Measurements from ENCODE around the gene POLR2H. TPM values are rescaled to one million over a fixed set of nuclear protein-coding genes. Genes with fewer than 3 reads are reported as not detected.

The POLR2H gene
- 150 and 155 TPM in 2 replicates for total RNA-seq

- Mint-ChIP-seq H3K4me3 (ENCODE audit: low read depth) (peak within 1 kb of the TSS; percentile 90), H3K4me1 (ENCODE audit: low read depth) (peaks cover 15% of the 10 kb centered on the region), H3K36me3 (ENCODE audit: low read depth) (peaks cover 25% of the 10 kb centered on the region), H3K27ac (peak within 1 kb of the TSS; percentile 94), H3K27me3 (ENCODE audit: low read depth) (no peaks in the 10 kb centered on the region), H3K9me3 (no peaks in the 10 kb centered on the region)
- DNase-seq (ENCODE audit: low spot score) = peak; percentile 51
- intact Hi-C loops (cut with micrococcal nuclease) = loop anchor here (5.0 kb wide), 1 partner anchor 351 kb away; the partner anchor contains the start of gene MAGEF1
These were observed at the start of gene POLR2H, which contains the start of gene CLCN2 for GRCh38 chr3:184361532-184361931. Gene POLR2H (plus strand): TSS chr3:184361710. CDS start chr3:184363493, 1,783 bp downstream. Gene CLCN2 (minus strand): TSS chr3:184361605. CDS start chr3:184361479, 126 bp downstream.

DNA sequence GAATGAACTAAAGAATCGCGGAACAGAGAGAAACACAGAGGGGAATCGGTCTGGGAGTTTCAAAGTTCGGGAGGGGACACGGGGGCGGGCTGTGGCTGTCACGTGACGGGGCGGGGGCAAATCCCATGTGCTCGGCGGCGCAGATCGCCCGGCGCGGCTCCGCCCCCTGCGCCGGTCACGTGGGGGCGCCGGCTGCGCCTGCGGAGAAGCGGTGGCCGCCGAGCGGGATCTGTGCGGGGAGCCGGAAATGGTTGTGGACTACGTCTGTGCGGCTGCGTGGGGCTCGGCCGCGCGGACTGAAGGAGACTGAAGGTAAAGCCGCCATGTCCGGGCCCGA, 47.2 kb upstream of the POLR2H start, which contains the start of gene EIF4G1:
Gene EIF4G1 (plus strand): TSS at position 244 of the 337 bp plus-strand sequence. CDS start 1,191 bp downstream, outside the sequence.
- intact Hi-C loops (cut with micrococcal nuclease) = loop anchor here (1.0 to 2.0 kb wide), 4 partner anchors 15 to 65 kb away; partner anchors contain the start of genes EEF1AKMT4 and PSMD2
- peaks cover 22% of the 10 kb centered on the region for H3K4me1 Mint-ChIP-seq (ENCODE audit: low read depth)

GRCh38 chr3:184314700-184315542, 46.6 kb upstream of the POLR2H start:
- peaks cover 24% of the 10 kb centered on the region for H3K4me1 Mint-ChIP-seq (ENCODE audit: low read depth)
- H3K27me3 Mint-ChIP-seq (ENCODE audit: low read depth) = no peaks in the 10 kb centered on the region
- H3K27ac Mint-ChIP-seq = peak overlapping the region; percentile 86
- H3K4me3 Mint-ChIP-seq (ENCODE audit: low read depth) = peak overlapping the region; percentile 87
- no peaks in the 10 kb centered on the region for H3K9me3 Mint-ChIP-seq
- peaks cover 43% of the 10 kb centered on the region for H3K36me3 Mint-ChIP-seq (ENCODE audit: low read depth)
- peak; percentile 62 for DNase-seq (ENCODE audit: low spot score)
- intact Hi-C loops (cut with micrococcal nuclease) = loop anchor here (1.0 to 2.0 kb wide), 4 partner anchors 16 to 66 kb away; partner anchors contain the start of genes EEF1AKMT4 and PSMD2

More for the DNA sequence above, 47.2 kb upstream of the POLR2H start, which contains the start of gene EIF4G1:
- H3K27ac Mint-ChIP-seq = peak within 1 kb of the TSS; percentile 86
- H3K9me3 Mint-ChIP-seq = no peaks in the 10 kb centered on the region
- H3K36me3 Mint-ChIP-seq (ENCODE audit: low read depth) = peaks cover 40% of the 10 kb centered on the region
- H3K27me3 Mint-ChIP-seq (ENCODE audit: low read depth) = no peaks in the 10 kb centered on the region
- DNase-seq (ENCODE audit: low spot score) = peak; percentile 91
- H3K4me3 Mint-ChIP-seq (ENCODE audit: low read depth) = peak within 1 kb of the TSS; percentile 87

DNA sequence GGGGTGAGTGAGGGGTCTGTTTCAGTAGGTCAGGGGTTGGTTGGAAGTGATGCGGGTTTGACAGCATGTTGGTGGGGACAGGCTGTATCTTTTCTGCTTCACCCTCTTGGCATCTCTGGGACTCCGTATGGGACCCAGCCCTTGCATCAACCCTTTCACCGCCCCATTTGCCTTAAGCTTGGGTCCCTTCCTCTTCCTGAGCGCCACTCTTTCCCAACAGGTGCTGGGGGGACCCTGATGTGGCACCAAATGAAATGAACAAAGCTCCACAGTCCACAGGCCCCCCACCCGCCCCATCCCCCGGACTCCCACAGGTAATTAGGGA, 46.0 kb upstream of the POLR2H start:
- Mint-ChIP-seq H3K27me3 (ENCODE audit: low read depth) (no peaks in the 10 kb centered on the region), H3K4me3 (ENCODE audit: low read depth) (peak overlapping the region; percentile 87), H3K36me3 (ENCODE audit: low read depth) (peaks cover 47% of the 10 kb centered on the region), H3K27ac (peak overlapping the region; percentile 86), H3K9me3 (no peaks in the 10 kb centered on the region), H3K4me1 (ENCODE audit: low read depth) (peaks cover 24% of the 10 kb centered on the region)
- intact Hi-C loops (cut with micrococcal nuclease) = loop anchor here (2.0 kb wide), 1 partner anchor 19 kb away; no protein-coding TSS in a partner anchor
- no peak for DNase-seq (ENCODE audit: low spot score)

DNA sequence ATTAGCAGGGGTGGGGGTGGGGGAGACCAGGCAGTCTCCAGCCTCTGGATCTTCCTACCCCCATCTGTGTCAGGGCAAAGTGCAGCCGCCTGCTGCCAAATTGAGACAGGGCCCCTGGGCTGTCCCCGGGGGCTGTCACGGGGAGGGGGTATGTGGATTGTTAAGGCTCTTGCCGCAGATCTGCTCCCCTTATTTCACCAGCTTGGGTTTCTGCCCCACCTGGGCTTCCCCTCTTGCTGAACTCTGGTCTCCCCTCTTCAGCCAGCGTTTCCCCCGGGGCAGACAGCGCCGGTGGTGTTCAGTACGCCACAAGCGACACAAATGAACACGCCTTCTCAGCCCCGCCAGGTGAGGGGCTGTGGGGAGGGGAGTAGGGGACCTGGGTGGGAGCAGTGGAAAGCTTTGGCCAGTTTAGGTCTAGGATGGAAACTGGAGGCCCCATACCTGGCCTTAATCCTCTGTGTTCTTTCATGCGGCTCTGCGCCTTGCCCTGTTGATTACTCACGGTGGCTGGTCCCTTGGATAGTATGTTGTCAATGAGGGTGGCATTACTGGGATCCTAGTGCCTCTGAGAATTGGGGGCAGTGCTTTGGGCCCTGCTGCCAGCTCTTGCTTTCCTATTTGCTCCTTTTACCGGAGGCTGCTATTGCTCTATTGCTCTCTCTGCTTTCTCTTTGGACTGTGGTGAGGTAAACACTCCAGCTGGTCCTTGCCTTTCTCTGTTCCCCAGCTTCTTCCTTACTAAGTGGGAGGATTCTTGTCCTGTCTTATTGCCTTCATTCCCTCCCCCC, 45.4 kb upstream of the POLR2H start:
- peak overlapping the region; percentile 86 for H3K27ac Mint-ChIP-seq
- peak overlapping the region; percentile 87 for H3K4me3 Mint-ChIP-seq (ENCODE audit: low read depth)
- H3K36me3 Mint-ChIP-seq (ENCODE audit: low read depth) = peaks cover 52% of the 10 kb centered on the region
- no peaks in the 10 kb centered on the region for H3K9me3 Mint-ChIP-seq
- DNase-seq (ENCODE audit: low spot score) = no peak
- H3K27me3 Mint-ChIP-seq (ENCODE audit: low read depth) = no peaks in the 10 kb centered on the region
- intact Hi-C loops (cut with micrococcal nuclease) = loop anchor here (2.0 kb wide), 1 partner anchor 19 kb away; no protein-coding TSS in a partner anchor
- H3K4me1 Mint-ChIP-seq (ENCODE audit: low read depth) = peaks cover 25% of the 10 kb centered on the region

DNA sequence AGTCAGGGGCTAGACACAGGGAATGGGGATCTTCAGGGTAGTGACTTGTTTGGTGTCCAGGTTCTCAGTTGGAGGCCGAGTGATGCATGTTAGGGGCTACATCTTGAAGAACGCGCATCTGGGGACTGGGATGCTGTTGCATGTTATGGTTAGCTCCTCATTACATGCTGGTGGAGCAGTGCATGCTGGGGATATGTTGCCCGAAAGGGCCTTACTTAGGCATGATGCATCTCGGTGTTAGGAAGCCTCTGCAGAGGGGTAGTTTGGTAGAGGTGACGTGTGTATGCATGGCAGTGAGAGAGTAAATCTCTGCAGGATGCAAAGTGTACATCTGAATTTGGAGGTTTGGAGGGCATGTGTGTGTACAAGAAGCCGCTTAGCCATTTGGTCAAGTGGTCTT, 44.7 kb upstream of the POLR2H start:
- no peak for DNase-seq (ENCODE audit: low spot score)
- Mint-ChIP-seq H3K27me3 (ENCODE audit: low read depth) (no peaks in the 10 kb centered on the region), H3K27ac (peak overlapping the region; percentile 86), H3K4me3 (ENCODE audit: low read depth) (peak overlapping the region; percentile 87), H3K9me3 (no peaks in the 10 kb centered on the region), H3K36me3 (ENCODE audit: low read depth) (peaks cover 60% of the 10 kb centered on the region), H3K4me1 (ENCODE audit: low read depth) (peaks cover 25% of the 10 kb centered on the region)
- intact Hi-C loops (cut with micrococcal nuclease) = no loop called here

DNA sequence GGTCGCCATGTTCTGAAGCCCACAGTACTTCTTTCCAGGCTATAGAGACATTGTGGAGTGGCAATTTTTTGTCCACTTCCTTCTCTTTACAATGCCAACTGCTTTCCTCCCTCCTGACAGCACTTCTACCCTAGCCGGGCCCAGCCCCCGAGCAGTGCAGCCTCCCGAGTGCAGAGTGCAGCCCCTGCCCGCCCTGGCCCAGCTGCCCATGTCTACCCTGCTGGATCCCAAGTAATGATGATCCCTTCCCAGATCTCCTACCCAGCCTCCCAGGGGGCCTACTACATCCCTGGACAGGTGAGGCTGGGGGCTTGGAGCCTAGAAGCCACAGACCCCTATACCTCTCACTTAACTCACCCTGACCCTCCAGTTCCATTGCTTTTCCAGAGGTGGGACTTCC, 44.3 kb upstream of the POLR2H start:
- Mint-ChIP-seq H3K36me3 (ENCODE audit: low read depth) (peaks cover 64% of the 10 kb centered on the region), H3K27me3 (ENCODE audit: low read depth) (no peaks in the 10 kb centered on the region), H3K9me3 (no peaks in the 10 kb centered on the region), H3K4me1 (ENCODE audit: low read depth) (peaks cover 25% of the 10 kb centered on the region), H3K4me3 (ENCODE audit: low read depth) (peak overlapping the region; percentile 87), H3K27ac (peak overlapping the region; percentile 29)
- intact Hi-C loops (cut with micrococcal nuclease) = no loop called here
- no peak for DNase-seq (ENCODE audit: low spot score)

DNA sequence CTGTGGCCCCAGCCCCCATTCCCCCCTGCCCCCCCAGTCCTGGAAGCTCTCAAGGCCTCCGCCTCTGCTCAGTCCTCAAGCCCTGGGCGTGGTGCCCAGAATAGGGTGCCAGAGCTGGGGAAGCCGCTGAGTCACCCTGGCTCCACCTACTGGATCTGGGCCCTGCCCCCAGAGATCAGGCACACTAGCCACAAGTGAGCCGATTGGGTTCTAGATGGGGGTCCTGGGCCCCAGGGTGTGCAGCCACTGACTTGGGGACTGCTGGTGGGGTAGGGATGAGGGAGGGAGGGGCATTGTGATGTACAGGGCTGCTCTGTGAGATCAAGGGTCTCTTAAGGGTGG, 41.4 kb upstream of the POLR2H start:
- peaks cover 30% of the 10 kb centered on the region for H3K4me1 Mint-ChIP-seq (ENCODE audit: low read depth)
- intact Hi-C loops (cut with micrococcal nuclease) = no loop called here
- H3K27ac Mint-ChIP-seq = no peak overlapping the region
- H3K9me3 Mint-ChIP-seq = no peaks in the 10 kb centered on the region
- peaks cover 93% of the 10 kb centered on the region for H3K36me3 Mint-ChIP-seq (ENCODE audit: low read depth)
- H3K4me3 Mint-ChIP-seq (ENCODE audit: low read depth) = no peak overlapping the region
- DNase-seq (ENCODE audit: low spot score) = no peak
- H3K27me3 Mint-ChIP-seq (ENCODE audit: low read depth) = no peaks in the 10 kb centered on the region

- no peak overlapping the region for H3K4me3 Mint-ChIP-seq (ENCODE audit: low read depth)
- H3K27me3 Mint-ChIP-seq (ENCODE audit: low read depth) = no peaks in the 10 kb centered on the region
- peaks cover 95% of the 10 kb centered on the region for H3K36me3 Mint-ChIP-seq (ENCODE audit: low read depth)
- no peaks in the 10 kb centered on the region for H3K9me3 Mint-ChIP-seq
- no peak overlapping the region for H3K27ac Mint-ChIP-seq
- H3K4me1 Mint-ChIP-seq (ENCODE audit: low read depth) = peaks cover 30% of the 10 kb centered on the region
- DNase-seq (ENCODE audit: low spot score) = no peak
- intact Hi-C loops (cut with micrococcal nuclease) = no loop called here
These were observed 39.8 kb upstream of the POLR2H start for GRCh38 chr3:184321666-184322065.

DNA sequence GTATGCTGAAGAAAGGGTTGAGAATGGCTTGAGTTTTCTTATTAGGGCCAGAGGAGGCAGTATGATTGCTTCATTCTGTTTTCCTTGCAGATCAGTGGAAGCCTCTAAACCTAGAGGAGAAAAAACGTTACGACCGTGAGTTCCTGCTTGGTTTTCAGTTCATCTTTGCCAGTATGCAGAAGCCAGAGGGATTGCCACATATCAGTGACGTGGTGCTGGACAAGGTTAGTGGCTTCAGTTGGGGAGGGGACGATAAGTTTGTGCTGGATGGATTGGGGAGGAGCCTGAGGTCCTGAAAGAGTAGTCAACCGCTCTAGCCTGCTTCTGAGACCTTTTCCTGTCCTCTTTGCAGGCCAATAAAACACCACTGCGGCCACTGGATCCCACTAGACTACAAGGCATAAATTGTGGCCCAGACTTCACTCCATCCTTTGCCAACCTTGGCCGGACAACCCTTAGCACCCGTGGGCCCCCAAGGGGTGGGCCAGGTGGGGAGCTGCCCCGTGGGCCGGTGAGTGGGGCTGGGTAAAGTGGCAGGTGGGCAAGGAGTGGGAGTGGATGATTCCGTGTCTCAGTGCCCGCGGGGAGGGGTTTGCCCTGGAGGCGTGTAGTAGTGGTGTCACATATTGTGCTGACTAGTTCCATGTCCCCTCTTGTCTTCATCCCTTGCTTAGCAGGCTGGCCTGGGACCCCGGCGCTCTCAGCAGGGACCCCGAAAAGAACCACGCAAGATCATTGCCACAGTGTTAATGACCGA, 38.6 kb upstream of the POLR2H start:
- intact Hi-C loops (cut with micrococcal nuclease) = no loop called here
- H3K36me3 Mint-ChIP-seq (ENCODE audit: low read depth) = peaks cover 95% of the 10 kb centered on the region
- DNase-seq (ENCODE audit: low spot score) = no peak
- peaks cover 19% of the 10 kb centered on the region for H3K4me1 Mint-ChIP-seq (ENCODE audit: low read depth)
- H3K27ac Mint-ChIP-seq = no peak overlapping the region
- H3K9me3 Mint-ChIP-seq = no peaks in the 10 kb centered on the region
- no peak overlapping the region for H3K4me3 Mint-ChIP-seq (ENCODE audit: low read depth)
- no peaks in the 10 kb centered on the region for H3K27me3 Mint-ChIP-seq (ENCODE audit: low read depth)

GRCh38 chr3:184323696-184324095, 37.8 kb upstream of the POLR2H start:
- intact Hi-C loops (cut with micrococcal nuclease) = no loop called here
- peaks cover 99% of the 10 kb centered on the region for H3K36me3 Mint-ChIP-seq (ENCODE audit: low read depth)
- H3K9me3 Mint-ChIP-seq = no peaks in the 10 kb centered on the region
- peaks cover 20% of the 10 kb centered on the region for H3K4me1 Mint-ChIP-seq (ENCODE audit: low read depth)
- no peak overlapping the region for H3K27ac Mint-ChIP-seq
- no peaks in the 10 kb centered on the region for H3K27me3 Mint-ChIP-seq (ENCODE audit: low read depth)
- no peak for DNase-seq (ENCODE audit: low spot score)
- no peak overlapping the region for H3K4me3 Mint-ChIP-seq (ENCODE audit: low read depth)

GRCh38 chr3:184325269-184325668, 36.2 kb upstream of the POLR2H start:
- intact Hi-C loops (cut with micrococcal nuclease) = no loop called here
- peaks cover 17% of the 10 kb centered on the region for H3K4me1 Mint-ChIP-seq (ENCODE audit: low read depth)
- peaks cover 98% of the 10 kb centered on the region for H3K36me3 Mint-ChIP-seq (ENCODE audit: low read depth)
- no peak for DNase-seq (ENCODE audit: low spot score)
- H3K9me3 Mint-ChIP-seq = no peaks in the 10 kb centered on the region
- no peaks in the 10 kb centered on the region for H3K27me3 Mint-ChIP-seq (ENCODE audit: low read depth)
- no peak overlapping the region for H3K4me3 Mint-ChIP-seq (ENCODE audit: low read depth)
- H3K27ac Mint-ChIP-seq = peak overlapping the region; percentile 64

Measured in activated T-helper 2 cell treated with anti-CD3 and anti-CD28 coated beads, Interferon-gamma antibody, Interleukin-2, Interleukin-4, amounts not matched to agents 10 μg/mL and 5 μg/mL and 100 μg/mL, durations not matched to agents 14 hours and 24 hours and 36 hours (primary cell).